Fibroblast of skin of scalp (primary cell): Measurements from ENCODE around the gene DCP1A.
A peak's percentile ranks its signal among the peaks of the same experiment; 100 is the strongest.
"Not testable (repeated sequence)": the region's sequence is repeated elsewhere in the genome, so short reads cannot be mapped to it uniquely, and the experiment has no call there.

Experiments used
- DNase-seq: peaks from one replicate; pipeline ENCODE4 v3.0.0-alpha.2; 2013

The DCP1A gene

DNA sequence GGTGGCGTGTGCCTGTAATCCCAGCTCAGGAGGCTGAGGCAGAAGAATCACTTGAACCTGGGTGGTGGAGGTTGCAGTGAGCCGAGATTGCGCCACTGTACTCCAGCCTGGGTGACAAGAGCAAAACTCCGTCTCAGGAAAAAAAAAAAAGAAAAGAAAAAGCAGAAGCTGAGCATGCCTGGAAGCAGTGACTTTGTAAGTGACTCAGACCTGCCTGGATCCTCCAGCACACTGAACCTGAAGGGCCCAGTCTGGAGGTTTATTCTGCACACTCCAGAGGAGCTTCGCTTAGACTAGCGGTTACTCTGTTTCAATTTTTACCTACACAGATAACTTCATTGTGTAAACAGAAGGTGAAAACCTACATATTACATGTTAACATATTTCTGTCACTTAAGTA is 19.4 kb downstream of the DCP1A start:
- not testable (repeated sequence) for DNase-seq

- no peak for DNase-seq
These were observed 23.2 kb downstream of the DCP1A start for GRCh38 chr3:53324105-53324504.

- no peak for DNase-seq
These were observed 26.6 kb downstream of the DCP1A start for GRCh38 chr3:53320697-53321096.

DNA sequence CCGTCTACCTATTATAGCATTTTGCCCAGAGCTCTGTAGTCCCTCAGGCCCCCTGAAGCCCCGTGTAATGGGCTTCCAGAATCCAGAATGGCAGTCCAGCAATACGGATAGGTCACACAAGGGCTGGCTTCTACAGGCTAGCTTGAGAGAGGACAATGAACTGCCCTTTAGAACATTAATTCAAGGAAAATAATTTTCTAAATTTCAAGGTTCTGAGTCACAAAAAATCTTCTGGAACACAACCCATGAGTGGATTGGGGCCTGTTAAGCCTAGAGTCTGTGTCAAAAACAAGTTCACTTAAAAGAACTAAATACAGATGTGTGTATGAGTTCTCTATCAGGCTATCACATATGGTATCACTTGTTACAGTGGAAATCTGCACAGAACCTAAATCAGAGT is 28.8 kb downstream of the DCP1A start:
- DNase-seq, result peak; percentile 34

- DNase-seq, result no peak
These were observed 34.5 kb downstream of the DCP1A start for GRCh38 chr3:53312832-53313231.

- DNase-seq, result no peak
These were observed 35.5 kb downstream of the DCP1A start for GRCh38 chr3:53311882-53312281.

DNA sequence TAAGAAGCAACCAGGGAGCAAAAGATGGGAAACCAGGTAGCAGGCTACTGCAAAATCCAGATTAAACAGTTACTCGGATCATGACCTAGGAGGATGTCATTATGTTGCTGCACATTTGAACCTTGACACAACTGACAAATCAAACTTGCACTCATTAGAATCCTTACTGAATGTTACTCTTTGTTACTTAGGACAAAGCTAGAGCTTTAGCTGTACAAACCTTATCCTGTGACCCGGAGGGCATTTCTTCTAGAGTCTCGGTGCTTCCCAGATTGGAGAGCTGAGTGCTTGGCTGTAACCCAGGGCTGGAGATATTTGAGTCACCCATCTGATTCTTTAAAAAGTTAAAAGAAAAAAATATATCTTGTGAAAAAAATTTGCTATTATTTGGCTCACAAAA is 43.4 kb downstream of the DCP1A start:
- DNase-seq, result no peak

- no peak for DNase-seq
These were observed 43.8 kb downstream of the DCP1A start for GRCh38 chr3:53303549-53303948.

- no peak for DNase-seq
These were observed 46.5 kb downstream of the DCP1A start for GRCh38 chr3:53300826-53301225.

- peak; percentile 61 for DNase-seq
These were observed 47.7 kb downstream of the DCP1A start for GRCh38 chr3:53299611-53300023.

GRCh38 chr3:53295410-53295809 is 51.9 kb downstream of the DCP1A start:
- no peak for DNase-seq

- DNase-seq, result no peak
These were observed 53.5 kb downstream of the DCP1A start for GRCh38 chr3:53293867-53294266.

GRCh38 chr3:53288214-53288613 is 59.1 kb downstream of the DCP1A start:
- DNase-seq, result no peak

DNA sequence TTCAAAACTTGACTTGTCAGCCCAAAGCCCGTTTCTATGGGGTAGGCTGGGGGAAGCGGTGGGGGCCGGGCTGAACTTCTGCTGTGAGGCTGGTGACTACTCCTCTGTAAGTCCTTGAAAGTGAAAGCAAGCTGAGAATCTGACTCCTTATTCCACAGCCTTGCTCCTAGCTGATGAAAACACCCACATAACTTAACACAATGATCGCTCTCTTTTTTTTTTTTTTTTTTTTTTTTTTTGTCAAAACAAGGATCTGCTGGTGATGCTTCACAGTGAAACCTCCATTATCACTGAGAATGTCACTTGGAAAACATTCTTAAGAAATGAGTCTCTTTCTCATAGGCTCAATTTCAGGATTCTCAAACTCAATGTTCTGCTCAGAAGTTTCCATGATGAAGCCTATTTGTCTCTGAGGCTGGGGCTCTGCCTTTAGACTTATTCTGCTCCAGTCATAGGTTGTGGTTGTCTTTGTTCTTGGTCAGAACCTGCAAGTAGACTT is 60.2 kb downstream of the DCP1A start:
- DNase-seq, result peak; percentile 75

DNA sequence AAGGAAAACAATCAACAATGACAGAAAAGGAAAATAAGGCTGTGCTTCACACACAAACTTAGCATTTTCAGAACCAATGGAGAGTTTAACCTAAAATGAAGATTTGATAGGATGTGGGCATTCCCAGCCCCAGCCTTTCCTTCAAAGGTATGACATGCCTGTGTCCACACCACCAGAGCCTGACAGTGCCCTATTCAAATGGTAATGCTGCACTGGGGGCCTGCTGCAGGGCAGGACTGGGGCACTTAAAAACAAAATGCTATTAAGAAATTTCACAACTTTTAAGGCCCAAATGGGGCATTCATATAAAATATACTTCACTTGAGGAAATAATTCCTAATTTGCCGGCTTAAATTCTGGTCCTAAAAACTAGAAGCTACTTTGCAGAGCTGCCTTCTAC is 60.6 kb downstream of the DCP1A start:
- no peak for DNase-seq

GRCh38 chr3:53282581-53282980 is 64.8 kb downstream of the DCP1A start:
- DNase-seq, result no peak

GRCh38 chr3:53278667-53279066 is 68.7 kb downstream of the DCP1A start:
- DNase-seq, result no peak

DNA sequence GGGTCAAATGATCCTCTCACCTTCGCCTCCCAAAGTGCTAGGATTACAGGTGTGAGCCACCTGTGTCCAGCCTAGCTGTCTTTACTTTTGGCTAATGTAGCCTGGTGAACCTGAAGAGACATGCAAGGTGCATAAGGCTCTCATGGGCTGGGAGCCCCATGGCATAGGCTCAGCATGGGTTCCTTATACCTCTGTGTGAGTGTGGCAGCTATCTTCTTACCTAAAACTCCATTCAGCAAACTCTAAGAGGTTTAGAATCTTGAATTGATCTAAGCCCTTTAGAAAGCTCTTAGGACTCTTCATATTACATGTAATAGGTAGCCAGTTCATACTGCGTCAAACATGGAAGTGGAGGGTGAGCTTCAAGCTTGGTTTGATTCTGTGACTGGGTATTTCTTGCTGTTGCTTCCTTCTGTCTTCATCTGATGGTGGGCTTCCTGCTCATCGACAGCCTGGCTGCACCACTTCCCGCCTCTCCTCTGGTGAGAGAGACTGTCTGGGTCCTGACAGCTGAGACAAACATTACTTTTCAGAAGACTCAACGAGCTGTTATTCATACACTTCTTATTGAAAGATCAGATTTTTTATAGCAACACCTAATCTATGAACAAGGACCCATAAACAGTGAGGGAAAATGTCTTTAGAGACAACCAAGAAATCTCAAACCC is 72.3 kb downstream of the DCP1A start:
- no peak for DNase-seq

- DNase-seq, result no peak
These were observed 74.1 kb downstream of the DCP1A start for GRCh38 chr3:53273146-53273670.

GRCh38 chr3:53269888-53270880 is 77.2 kb downstream of the DCP1A start:
- DNase-seq, result peak; percentile 99

DNA sequence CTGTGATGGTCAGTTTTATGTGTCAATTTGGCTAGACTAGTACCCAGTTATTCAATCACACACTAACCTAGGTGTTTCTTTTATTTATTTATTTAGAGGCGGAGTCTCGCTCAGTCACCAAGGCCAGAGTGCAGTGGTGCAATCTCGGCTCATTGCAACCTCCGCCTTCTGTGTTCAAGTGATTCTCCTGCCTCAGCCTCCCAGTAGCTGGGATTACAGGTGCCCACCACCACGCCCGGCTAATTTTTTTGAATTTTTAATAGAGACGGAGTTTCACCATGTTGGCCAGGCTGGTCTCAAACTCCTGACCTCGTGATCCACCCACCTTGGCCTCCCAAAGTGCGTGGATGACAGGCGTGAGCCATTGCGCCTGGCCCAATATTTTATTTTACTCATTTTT is 78.2 kb downstream of the DCP1A start:
- not testable (repeated sequence) for DNase-seq

- no peak for DNase-seq
These were observed 79.6 kb downstream of the DCP1A start for GRCh38 chr3:53267766-53268165.

DNA sequence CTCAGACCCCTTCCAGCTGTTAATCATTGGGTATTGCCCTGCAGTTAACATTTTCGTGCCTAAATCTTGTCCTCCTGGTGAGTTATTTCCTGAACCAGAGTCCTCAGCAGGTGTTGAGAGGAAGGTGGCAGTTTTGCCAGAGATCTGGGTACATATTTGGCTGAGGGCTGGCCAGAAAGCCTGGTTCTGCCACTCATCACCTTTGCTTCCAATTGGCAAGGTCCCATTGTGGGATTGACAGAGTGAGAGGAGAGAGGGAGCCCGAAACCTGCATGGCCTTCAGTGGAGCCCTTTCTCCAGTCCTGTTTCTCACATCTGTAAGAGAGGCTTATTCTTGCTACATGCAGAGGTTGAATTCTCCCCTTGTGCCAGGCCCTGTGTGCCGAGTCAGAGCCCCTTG is 82.6 kb downstream of the DCP1A start:
- DNase-seq, result no peak
